AG04449 (cell line): ENCODE measurements around the gene PIGM.

Experiments
- CTCF ChIA-PET: fragments of 350-600 bp; formaldehyde crosslinking; extraction: SDS; loops from one replicate; lab custom pipeline; 2021; ENCODE audit warnings: antibody characterized with exemption; lab: Yijun Ruan, JAX
- POLR2A ChIA-PET: fragments of 400-600, 350-600 bp; formaldehyde crosslinking; extraction: SDS; loops from one replicate; lab custom pipeline; 2020; ENCODE audit warnings: antibody characterized with exemption, inconsistent platforms; lab: Yijun Ruan, JAX
- DNase-seq: peaks from one replicate; pipeline ENCODE4 v3.0.0-alpha.2; 2010; ENCODE audit warnings: low read depth, low spot score
- H3K4me3 ChIP-seq: 2 replicates; pipeline ENCODE4 v1.5.1; 2011; ENCODE audit warnings: low read depth, mild to moderate bottlenecking, control low read depth, low read length
- TF ChIP-seq, protein P1 (sequence below): IDR thresholded peaks from one replicate; pipeline ENCODE4 v1.5.1; 2011; ENCODE audit warnings: mild to moderate bottlenecking, moderate library complexity, low read length, control low read depth, inconsistent platforms; ENCODE audit not compliant: insufficient read depth; ENCODE audit errors: missing control alignments

PIGM gene

DNA sequence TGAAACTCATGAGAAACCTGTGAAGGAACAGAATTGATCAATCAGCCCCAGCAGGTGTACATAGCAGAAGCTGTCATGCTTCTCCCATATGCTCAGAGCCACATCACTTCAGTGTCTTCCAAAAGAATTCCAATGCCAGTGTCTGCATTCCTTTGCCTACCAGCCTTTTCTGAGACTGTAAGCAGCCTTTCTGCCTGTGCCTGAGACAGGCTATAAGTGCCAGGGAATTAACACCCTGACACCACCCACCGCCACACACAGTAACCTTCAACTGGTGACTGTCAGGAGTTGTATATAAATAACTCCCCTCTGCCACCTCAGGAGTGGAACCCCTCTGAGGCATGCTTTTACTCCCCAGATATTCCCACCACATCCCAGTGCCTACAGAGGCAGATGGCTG lies 39.6 kb downstream of the PIGM start:
- no peak overlapping the region for H3K4me3 ChIP-seq
- POLR2A ChIA-PET: no interaction called here
- CTCF ChIA-PET: interaction anchor here (1.6 to 11.3 kb wide), 3 partner anchors 10 to 56 kb away, joined by 4 to 164 read pairs (median 5); no protein-coding TSS in a partner anchor
- TF ChIP-seq, protein P1, sequence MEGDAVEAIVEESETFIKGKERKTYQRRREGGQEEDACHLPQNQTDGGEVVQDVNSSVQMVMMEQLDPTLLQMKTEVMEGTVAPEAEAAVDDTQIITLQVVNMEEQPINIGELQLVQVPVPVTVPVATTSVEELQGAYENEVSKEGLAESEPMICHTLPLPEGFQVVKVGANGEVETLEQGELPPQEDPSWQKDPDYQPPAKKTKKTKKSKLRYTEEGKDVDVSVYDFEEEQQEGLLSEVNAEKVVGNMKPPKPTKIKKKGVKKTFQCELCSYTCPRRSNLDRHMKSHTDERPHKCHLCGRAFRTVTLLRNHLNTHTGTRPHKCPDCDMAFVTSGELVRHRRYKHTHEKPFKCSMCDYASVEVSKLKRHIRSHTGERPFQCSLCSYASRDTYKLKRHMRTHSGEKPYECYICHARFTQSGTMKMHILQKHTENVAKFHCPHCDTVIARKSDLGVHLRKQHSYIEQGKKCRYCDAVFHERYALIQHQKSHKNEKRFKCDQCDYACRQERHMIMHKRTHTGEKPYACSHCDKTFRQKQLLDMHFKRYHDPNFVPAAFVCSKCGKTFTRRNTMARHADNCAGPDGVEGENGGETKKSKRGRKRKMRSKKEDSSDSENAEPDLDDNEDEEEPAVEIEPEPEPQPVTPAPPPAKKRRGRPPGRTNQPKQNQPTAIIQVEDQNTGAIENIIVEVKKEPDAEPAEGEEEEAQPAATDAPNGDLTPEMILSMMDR: no peak
- no peak for DNase-seq

DNA sequence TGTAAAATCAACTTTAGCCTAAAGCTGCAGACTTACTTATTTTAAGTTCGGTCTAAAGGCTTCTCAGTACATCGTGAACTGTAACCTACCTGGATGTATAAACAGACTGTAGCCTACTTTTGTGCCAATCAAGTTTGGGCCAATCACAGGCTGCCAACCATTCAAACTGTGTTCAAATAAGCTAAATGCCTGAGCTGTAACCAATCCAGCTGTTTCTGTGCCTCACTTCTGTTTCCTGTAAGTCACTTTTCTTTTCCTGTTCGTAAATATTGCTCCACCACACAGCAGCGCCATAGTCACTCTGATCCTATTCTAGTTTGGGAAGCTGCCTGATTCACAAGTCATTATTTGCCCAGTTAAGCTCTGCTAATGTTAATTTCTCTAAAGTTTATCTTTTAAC lies 40.3 kb downstream of the PIGM start:
- DNase-seq: no peak
- H3K4me3 ChIP-seq: no peak overlapping the region
- CTCF ChIA-PET: interaction anchor here (2.1 to 11.3 kb wide), 2 partner anchors 15 to 56 kb away, joined by 5 to 164 read pairs; no protein-coding TSS in a partner anchor
- TF ChIP-seq, protein P1: no peak
- POLR2A ChIA-PET: no interaction called here

DNA sequence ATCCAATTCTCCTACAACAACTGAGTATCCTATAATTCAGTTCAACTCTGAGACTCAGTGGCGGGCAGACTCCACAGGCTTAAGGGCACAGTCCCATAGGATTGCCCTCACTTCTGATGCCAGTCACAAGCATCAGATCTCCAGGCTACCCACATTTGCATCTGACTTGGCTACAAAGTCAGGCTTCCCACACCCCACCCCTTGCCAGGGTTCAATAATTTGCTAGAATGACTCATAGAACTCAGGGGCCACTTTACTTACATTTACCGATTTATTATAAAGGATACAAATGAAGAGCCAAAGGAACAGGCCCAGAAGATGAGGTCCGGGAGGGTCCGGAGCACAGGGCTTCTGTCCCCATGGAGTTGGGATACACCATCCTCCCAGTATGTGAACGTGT lies 41.8 kb downstream of the PIGM start:
- CTCF ChIA-PET: interaction anchor here (0.9 to 11.3 kb wide), 4 partner anchors 12 to 54 kb away, joined by 3 to 164 read pairs (median 4); no protein-coding TSS in a partner anchor
- no peak for DNase-seq
- H3K4me3 ChIP-seq: no peak overlapping the region
- POLR2A ChIA-PET: no interaction called here
- TF ChIP-seq, protein P1: no peak

DNA sequence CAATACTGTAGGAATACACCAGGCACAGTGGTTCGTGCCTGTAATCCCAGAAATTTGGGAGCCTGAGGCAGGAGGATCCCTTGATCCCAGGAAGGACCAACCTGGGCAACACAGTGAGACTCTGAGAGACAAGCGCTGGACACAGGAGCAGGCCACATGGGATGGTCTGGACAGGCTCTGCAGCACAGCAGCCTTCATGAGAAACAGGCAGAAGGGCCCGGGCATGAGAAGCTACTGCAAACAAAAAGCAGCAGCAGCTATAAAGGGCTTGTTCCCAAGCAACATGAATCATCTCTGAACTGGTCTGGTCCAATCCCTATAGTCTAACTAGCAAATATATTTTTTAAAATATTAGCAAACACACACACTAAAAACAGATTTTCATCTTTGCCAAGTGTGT lies 42.2 kb downstream of the PIGM start:
- CTCF ChIA-PET: interaction anchor here (0.7 to 11.3 kb wide), 5 partner anchors 12 to 99 kb away, joined by 3 to 164 read pairs (median 3); no protein-coding TSS in a partner anchor
- no peak overlapping the region for H3K4me3 ChIP-seq
- no peak for DNase-seq
- TF ChIP-seq, protein P1: no peak
- POLR2A ChIA-PET: interaction anchor here (0.9 kb wide), 1 partner anchor 65 kb away, joined by 3 read pairs; no protein-coding TSS in a partner anchor

DNA sequence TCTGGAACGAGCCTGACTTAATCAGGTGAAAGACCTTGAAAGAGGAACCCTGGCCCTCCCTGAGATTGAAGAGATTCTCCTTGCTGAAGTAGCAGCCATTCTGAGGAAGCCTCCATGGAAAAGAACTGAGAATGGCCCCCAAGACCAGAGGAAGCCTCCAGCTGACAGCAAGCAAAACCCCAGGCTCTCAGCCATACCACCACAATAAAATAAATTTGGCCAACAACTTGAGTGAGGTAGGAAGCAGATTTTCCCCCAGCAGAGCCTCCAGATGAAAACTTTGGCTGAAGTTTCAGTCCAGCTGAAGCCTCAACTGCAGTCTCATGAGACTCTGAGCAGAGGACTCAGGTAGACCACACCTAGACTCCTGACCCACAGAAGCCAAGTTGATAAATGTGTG lies 43.8 kb downstream of the PIGM start:
- POLR2A ChIA-PET: no interaction called here
- H3K4me3 ChIP-seq: no peak overlapping the region
- DNase-seq: no peak
- TF ChIP-seq, protein P1: no peak
- CTCF ChIA-PET: interaction anchor here (11.3 kb wide), 1 partner anchor 18 kb away, joined by 164 read pairs; no protein-coding TSS in a partner anchor

DNA sequence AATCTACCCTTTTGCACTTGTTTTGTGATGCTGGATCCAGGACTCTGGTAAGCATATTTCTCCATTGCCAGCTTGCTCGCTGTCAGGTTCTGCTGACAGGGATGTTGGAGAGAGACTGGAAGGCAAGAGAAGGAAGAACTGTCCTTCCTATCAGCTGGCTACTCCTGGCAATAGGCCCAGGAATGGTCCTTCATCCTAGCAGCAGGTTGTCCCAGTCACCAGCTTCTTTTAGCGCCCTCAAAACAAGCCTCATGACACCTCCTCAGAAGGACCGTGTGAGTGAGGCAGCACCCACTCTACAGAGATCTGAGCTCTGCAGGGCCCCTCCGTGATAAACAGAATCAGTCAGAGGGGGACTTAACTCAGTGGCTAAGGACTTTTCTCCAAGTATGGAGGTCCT lies 44.6 kb downstream of the PIGM start:
- POLR2A ChIA-PET: no interaction called here
- H3K4me3 ChIP-seq: no peak overlapping the region
- CTCF ChIA-PET: interaction anchor here (11.3 kb wide), 1 partner anchor 19 kb away, joined by 164 read pairs; no protein-coding TSS in a partner anchor
- TF ChIP-seq, protein P1: no peak
- DNase-seq: no peak
